ENCODE results near the gene SRSF7. TPM values are rescaled to one million over a fixed set of nuclear protein-coding genes. Genes with fewer than 3 reads are reported as not detected.
"Not testable (repeated sequence)": the region's sequence is repeated elsewhere in the genome, so short reads cannot be mapped to it uniquely, and the experiment has no call there.

The SRSF7 gene
- total RNA-seq, 1 donor from 2014 or later: 248 TPM

GRCh38 chr2:38704664-38705063, 46.5 kb downstream of the SRSF7 start:
- Mint-ChIP-seq H3K4me1 (ENCODE audit: unreplicated experiment) (peaks cover 8% of the 10 kb centered on the region), H3K4me3 (no peak overlapping the region), H3K27me3 (no peaks in the 10 kb centered on the region), H3K36me3 (peaks cover 5% of the 10 kb centered on the region), H3K27ac (no peak overlapping the region), H3K9me3 (peaks cover 5% of the 10 kb centered on the region)
- TF ChIP-seq, protein P1, sequence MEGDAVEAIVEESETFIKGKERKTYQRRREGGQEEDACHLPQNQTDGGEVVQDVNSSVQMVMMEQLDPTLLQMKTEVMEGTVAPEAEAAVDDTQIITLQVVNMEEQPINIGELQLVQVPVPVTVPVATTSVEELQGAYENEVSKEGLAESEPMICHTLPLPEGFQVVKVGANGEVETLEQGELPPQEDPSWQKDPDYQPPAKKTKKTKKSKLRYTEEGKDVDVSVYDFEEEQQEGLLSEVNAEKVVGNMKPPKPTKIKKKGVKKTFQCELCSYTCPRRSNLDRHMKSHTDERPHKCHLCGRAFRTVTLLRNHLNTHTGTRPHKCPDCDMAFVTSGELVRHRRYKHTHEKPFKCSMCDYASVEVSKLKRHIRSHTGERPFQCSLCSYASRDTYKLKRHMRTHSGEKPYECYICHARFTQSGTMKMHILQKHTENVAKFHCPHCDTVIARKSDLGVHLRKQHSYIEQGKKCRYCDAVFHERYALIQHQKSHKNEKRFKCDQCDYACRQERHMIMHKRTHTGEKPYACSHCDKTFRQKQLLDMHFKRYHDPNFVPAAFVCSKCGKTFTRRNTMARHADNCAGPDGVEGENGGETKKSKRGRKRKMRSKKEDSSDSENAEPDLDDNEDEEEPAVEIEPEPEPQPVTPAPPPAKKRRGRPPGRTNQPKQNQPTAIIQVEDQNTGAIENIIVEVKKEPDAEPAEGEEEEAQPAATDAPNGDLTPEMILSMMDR (conservative IDR thresholded peaks at IDR 0.05): no peak
- DNase-seq (ENCODE audit: extremely low spot score, unreplicated experiment): no peak

- not testable (repeated sequence) for DNase-seq (ENCODE audit: extremely low spot score, unreplicated experiment)
Observed at GRCh38 chr2:38703336-38703735, 47.8 kb downstream of the SRSF7 start.

GRCh38 chr2:38702413-38702812, 48.7 kb downstream of the SRSF7 start:
- DNase-seq (ENCODE audit: extremely low spot score, unreplicated experiment): no peak
- H3K27ac Mint-ChIP-seq: no peak overlapping the region
- peak overlapping the region; percentile 40 for H3K4me3 Mint-ChIP-seq
- H3K4me1 Mint-ChIP-seq (ENCODE audit: unreplicated experiment): peaks cover 4% of the 10 kb centered on the region
- TF ChIP-seq, protein P1 (conservative IDR thresholded peaks at IDR 0.05): no peak
- H3K9me3 Mint-ChIP-seq: peaks cover 5% of the 10 kb centered on the region
- H3K36me3 Mint-ChIP-seq: peaks cover 5% of the 10 kb centered on the region
- no peaks in the 10 kb centered on the region for H3K27me3 Mint-ChIP-seq

More at GRCh38 chr2:38703336-38703735, 47.8 kb downstream of the SRSF7 start:
- not testable (repeated sequence) for H3K36me3 Mint-ChIP-seq; H3K27me3 Mint-ChIP-seq; H3K4me3 Mint-ChIP-seq; H3K9me3 Mint-ChIP-seq; H3K27ac Mint-ChIP-seq; H3K4me1 Mint-ChIP-seq (ENCODE audit: unreplicated experiment)

- peaks cover 5% of the 10 kb centered on the region for H3K9me3 Mint-ChIP-seq
- no peak for DNase-seq (ENCODE audit: extremely low spot score, unreplicated experiment)
- H3K27ac Mint-ChIP-seq: no peak overlapping the region
- H3K4me3 Mint-ChIP-seq: no peak overlapping the region
- peaks cover 4% of the 10 kb centered on the region for H3K4me1 Mint-ChIP-seq (ENCODE audit: unreplicated experiment)
- TF ChIP-seq, protein P1 (conservative IDR thresholded peaks at IDR 0.05): no peak
- no peaks in the 10 kb centered on the region for H3K27me3 Mint-ChIP-seq
- peaks cover 5% of the 10 kb centered on the region for H3K36me3 Mint-ChIP-seq
Observed at GRCh38 chr2:38701542-38701941, 49.6 kb downstream of the SRSF7 start.

- no peaks in the 10 kb centered on the region for H3K27me3 Mint-ChIP-seq
- H3K27ac Mint-ChIP-seq: no peak overlapping the region
- peaks cover 5% of the 10 kb centered on the region for H3K9me3 Mint-ChIP-seq
- TF ChIP-seq, protein P1 (conservative IDR thresholded peaks at IDR 0.05): no peak
- H3K36me3 Mint-ChIP-seq: peaks cover 5% of the 10 kb centered on the region
- no peak overlapping the region for H3K4me3 Mint-ChIP-seq
- H3K4me1 Mint-ChIP-seq (ENCODE audit: unreplicated experiment): peaks cover 4% of the 10 kb centered on the region
- no peak for DNase-seq (ENCODE audit: extremely low spot score, unreplicated experiment)
Observed at GRCh38 chr2:38700881-38701458, 50.2 kb downstream of the SRSF7 start.

DNA sequence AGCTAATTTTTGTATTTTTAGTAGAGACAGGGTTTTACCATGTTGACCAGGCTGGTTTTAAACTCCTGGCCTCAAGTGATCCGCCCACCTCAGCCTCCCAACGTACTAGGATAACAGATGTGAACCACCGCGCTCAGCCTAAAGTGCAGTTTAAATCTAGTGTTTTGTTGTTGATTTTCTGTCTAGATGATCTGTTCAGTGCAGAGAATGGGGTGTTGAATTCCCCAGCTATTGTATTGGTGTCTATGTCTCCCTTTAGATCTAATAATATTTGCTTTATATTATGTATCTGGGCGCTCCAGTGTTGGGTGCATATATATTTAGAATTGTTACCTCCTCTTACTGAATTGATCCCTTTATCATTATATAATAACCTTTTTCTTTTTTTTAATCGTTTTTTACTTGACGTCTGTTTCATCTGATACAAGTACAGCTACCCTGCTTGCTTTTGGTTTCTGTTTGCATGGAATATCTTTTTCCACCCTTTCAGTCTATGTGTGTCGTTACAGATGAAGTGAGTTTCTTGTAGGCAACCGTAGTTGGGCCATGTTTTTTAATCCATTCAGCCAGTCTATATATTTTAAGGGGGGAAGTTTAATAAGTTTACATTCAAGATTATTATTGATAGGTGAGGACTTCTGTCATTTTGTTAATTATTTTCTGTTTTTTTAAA, 50.9 kb downstream of the SRSF7 start:
- TF ChIP-seq, protein P1 (conservative IDR thresholded peaks at IDR 0.05): no peak
- H3K9me3 Mint-ChIP-seq: peaks cover 3% of the 10 kb centered on the region
- H3K27ac Mint-ChIP-seq: no peak overlapping the region
- peaks cover 3% of the 10 kb centered on the region for H3K36me3 Mint-ChIP-seq
- DNase-seq (ENCODE audit: extremely low spot score, unreplicated experiment): no peak
- H3K4me1 Mint-ChIP-seq (ENCODE audit: unreplicated experiment): peaks cover 4% of the 10 kb centered on the region
- H3K4me3 Mint-ChIP-seq: no peak overlapping the region
- no peaks in the 10 kb centered on the region for H3K27me3 Mint-ChIP-seq

Data from type B pancreatic cell (in vitro differentiated cells).